H1 (cell line): ENCODE measurements around the gene CPE. TPM values are rescaled to one million over a fixed set of nuclear protein-coding genes. Genes with fewer than 3 reads are reported as not detected.

Experiments
- CTCF ChIA-PET: fragments of 300-600 bp; sonication (Branson Sonifier 250); formaldehyde crosslinking; loops from one replicate; lab custom pipeline; 2021; ENCODE audit not compliant: partially characterized antibody; lab: Charles Lee
- POLR2A ChIA-PET: fragments of 300-600 bp; sonication (Branson Sonifier 250); formaldehyde crosslinking; loops from one replicate; lab custom pipeline; 2021; ENCODE audit warnings: inconsistent platforms; ENCODE audit not compliant: partially characterized antibody; lab: Charles Lee
- DNase-seq, 2 experiments: peaks; one replicate each; pipeline versions ENCODE4 v3.0.0 to v3.0.0-alpha.2; 2010 to 2022; ENCODE audit warnings: low spot score in 2 of 2, low read depth in 1 of 2, mixed read lengths in 1 of 2
- FAIRE-seq: peaks from 2 replicates; lab custom pipeline; 2011; peaks lifted over from hg19 to GRCh38; lab: Jason Lieb, UNC
- H2AFZ ChIP-seq: 2 replicates; pipeline ENCODE4 v1.8.1; 2012; ENCODE audit warnings: low read length, inconsistent platforms
- H2AK5ac ChIP-seq: 2 replicates; pipeline ENCODE4 v1.6.1; 2013; ENCODE audit warnings: low read depth, low read length
- H2BK120ac ChIP-seq: replicated peaks from 2 replicates; pipeline ENCODE3; 2013; ENCODE audit warnings: low read depth, low read length, inconsistent platforms
- H2BK12ac ChIP-seq: 2 replicates; pipeline ENCODE4 v1.6.1; 2013; ENCODE audit warnings: low read depth, low read length
- H2BK15ac ChIP-seq: 2 replicates; pipeline ENCODE4 v1.6.1; 2013; ENCODE audit warnings: low read length
- H2BK20ac ChIP-seq: 2 replicates; pipeline ENCODE4 v1.6.1; 2013; ENCODE audit warnings: low read length
- H2BK5ac ChIP-seq: 2 replicates; pipeline ENCODE4 v1.6.1; 2013; ENCODE audit warnings: low read depth, low read length
- H3K14ac ChIP-seq: 2 replicates; pipeline ENCODE4 v1.6.1; 2013; ENCODE audit warnings: inconsistent platforms; ENCODE audit not compliant: insufficient read length
- H3K18ac ChIP-seq: 2 replicates; pipeline ENCODE4 v1.6.1; 2013; ENCODE audit warnings: low read length; ENCODE audit errors: extremely low read depth
- H3K23ac ChIP-seq: 2 replicates; pipeline ENCODE4 v1.6.1; 2013; ENCODE audit warnings: inconsistent platforms; ENCODE audit not compliant: insufficient read length
- H3K23me2 ChIP-seq: 2 replicates; pipeline ENCODE4 v1.6.1; 2013; ENCODE audit warnings: low read depth, low read length
- H3K27ac ChIP-seq: 2 replicates; pipeline ENCODE4 v1.6.1; 2011; ENCODE audit warnings: low read depth, low read length, inconsistent platforms
- H3K27me3 ChIP-seq, 4 experiments: replicated peaks in 1 of 4; 1 replicate in 1 of 4; 2 replicates in 3 of 4; pipeline versions ENCODE4 v1.6.1 to v1.8.1; 2011 to 2013; ENCODE audit warnings: low read length in 3 of 4, mild to moderate bottlenecking in 3 of 4, inconsistent platforms in 2 of 4, mixed read lengths in 2 of 4, moderate library complexity in 1 of 4; ENCODE audit not compliant: control insufficient read depth in 3 of 4, insufficient read depth in 3 of 4; ENCODE audit errors: extremely low read depth in 1 of 4
- H3K36me3 ChIP-seq, 4 experiments: 2 replicates each; pipeline versions ENCODE4 v1.6.1 to v1.8.1; 2011 to 2013; ENCODE audit warnings: mild to moderate bottlenecking in 4 of 4, low read length in 3 of 4, moderate library complexity in 2 of 4, control low read depth in 1 of 4, inconsistent platforms in 1 of 4; ENCODE audit not compliant: insufficient read depth in 4 of 4, control insufficient read depth in 2 of 4
- H3K4ac ChIP-seq: replicated peaks from 2 replicates; pipeline ENCODE3; 2013; ENCODE audit warnings: low read length, low read depth, mixed read lengths, inconsistent platforms; ENCODE audit not compliant: insufficient read length
- H3K4me1 ChIP-seq, 4 experiments: replicated peaks in 1 of 4; 1 replicate in 1 of 4; 2 replicates in 3 of 4; pipeline versions ENCODE4 v1.6.1 to v1.8.1; 2011 to 2013; ENCODE audit warnings: low read length in 3 of 4, inconsistent platforms in 2 of 4, mixed read lengths in 1 of 4; ENCODE audit not compliant: insufficient read depth in 4 of 4, control insufficient read depth in 3 of 4
- H3K4me2 ChIP-seq, 2 experiments: 2 replicates each; pipeline versions ENCODE4 v1.6.1 to v1.8.1; 2011 to 2013; ENCODE audit warnings: low read depth in 2 of 2, low read length in 2 of 2, control low read depth in 1 of 2, inconsistent platforms in 1 of 2, mild to moderate bottlenecking in 1 of 2; ENCODE audit not compliant: insufficient read depth in 1 of 2
- H3K4me3 ChIP-seq, 4 experiments: fragments of 200-600, 300-600 bp in 1 of 4; sonication (generic), shearing (Covaris generic), sonication (Bioruptor Twin) in 1 of 4; 2 replicates each; pipeline versions ENCODE4 v1.5.1 to v1.8.1; 2011 to 2016; ENCODE audit warnings: low read length in 4 of 4, low read depth in 3 of 4, control low read depth in 2 of 4, inconsistent platforms in 2 of 4, mild to moderate bottlenecking in 2 of 4, mixed read lengths in 1 of 4, moderate library complexity in 1 of 4; ENCODE audit not compliant: insufficient read depth in 2 of 4; ENCODE audit errors: extremely low read depth in 1 of 4
- H3K56ac ChIP-seq: replicated peaks from 2 replicates; pipeline ENCODE3; 2013; ENCODE audit warnings: low read depth, mild to moderate bottlenecking, mixed read lengths, low read length, inconsistent platforms; ENCODE audit not compliant: insufficient read length
- H3K79me1 ChIP-seq: 2 replicates; pipeline ENCODE4 v1.6.1; 2013; ENCODE audit warnings: low read depth, low read length, control low read depth
- H3K79me2 ChIP-seq, 2 experiments: 2 replicates each; pipeline versions ENCODE4 v1.6.1 to v1.8.1; 2012 to 2013; ENCODE audit warnings: low read length in 2 of 2, mild to moderate bottlenecking in 2 of 2, inconsistent platforms in 1 of 2; ENCODE audit not compliant: insufficient read depth in 2 of 2, control insufficient read depth in 1 of 2
- H3K9ac ChIP-seq, 4 experiments: replicated peaks in 1 of 4; 1 replicate in 1 of 4; 2 replicates in 3 of 4; pipeline versions ENCODE4 v1.6.1 to v1.8.1; 2011 to 2013; ENCODE audit warnings: low read depth in 3 of 4, low read length in 3 of 4, control low read depth in 2 of 4, mild to moderate bottlenecking in 2 of 4, moderate library complexity in 2 of 4, inconsistent platforms in 1 of 4; ENCODE audit errors: extremely low read depth in 1 of 4
- H3K9me3 ChIP-seq, 2 experiments: 2 replicates each; pipeline versions ENCODE4 v1.6.1 to v1.8.1; 2012 to 2013; ENCODE audit warnings: mild to moderate bottlenecking in 2 of 2, moderate library complexity in 2 of 2, control low read depth in 1 of 2, inconsistent platforms in 1 of 2, low read depth in 1 of 2, low read length in 1 of 2, mixed read lengths in 1 of 2; ENCODE audit not compliant: insufficient read depth in 2 of 2
- H4K20me1 ChIP-seq, 2 experiments: replicated peaks in 1 of 2; 2 replicates each; pipeline versions ENCODE3 to v1.8.1; 2011 to 2013; ENCODE audit warnings: inconsistent platforms in 2 of 2, low read length in 2 of 2, mild to moderate bottlenecking in 1 of 2; ENCODE audit not compliant: insufficient read depth in 2 of 2, control insufficient read depth in 1 of 2
- H4K5ac ChIP-seq: 2 replicates; pipeline ENCODE4 v1.6.1; 2013; ENCODE audit warnings: low read length, low read depth, mixed read lengths, inconsistent platforms; ENCODE audit not compliant: insufficient read length
- H4K8ac ChIP-seq: 2 replicates; pipeline ENCODE4 v1.8.0; 2013; ENCODE audit warnings: mild to moderate bottlenecking, moderate library complexity, low read length, inconsistent platforms; ENCODE audit not compliant: insufficient read depth; ENCODE audit errors: extremely low read depth
- H4K91ac ChIP-seq: replicated peaks from 2 replicates; pipeline ENCODE3; 2013; ENCODE audit warnings: low read length, mixed read lengths, inconsistent platforms; ENCODE audit not compliant: insufficient read length
- CHD2 ChIP-seq: IDR thresholded peaks from 2 replicates; pipeline ENCODE4 v1.6.1; 2012; ENCODE audit warnings: low read length, improper control_type of control experiment
- EP300 ChIP-seq, 2 experiments: IDR thresholded peaks; 1 replicate in 1 of 2; 2 replicates in 1 of 2; pipeline ENCODE4 v1.6.1; 2011 to 2012; ENCODE audit warnings: low read depth in 2 of 2, low read length in 2 of 2, mild to moderate bottlenecking in 2 of 2, borderline replicate concordance in 1 of 2, inconsistent platforms in 1 of 2, moderate library complexity in 1 of 2
- FOSL1 ChIP-seq: IDR thresholded peaks from 2 replicates; pipeline ENCODE4 v1.6.1; 2011; ENCODE audit warnings: mild to moderate bottlenecking, low read depth, low read length, moderate library complexity; ENCODE audit not compliant: insufficient read depth
- KDM1A ChIP-seq: fragments of 200-600, 300-600 bp; sonication (generic); IDR thresholded peaks from 2 replicates; pipeline ENCODE4 v1.7.1; 2016; ENCODE audit warnings: mild to moderate bottlenecking, low read length, borderline replicate concordance
- PHF8 ChIP-seq: fragments of 200-600 bp; sonication (generic); conservative IDR thresholded peaks from 2 replicates; pipeline ENCODE4 v1.7.1; 2012; ENCODE audit warnings: low read depth, mild to moderate bottlenecking, inconsistent platforms, low read length, moderate library complexity
- SIN3A ChIP-seq, 2 experiments: IDR thresholded peaks in 1 of 2; conservative IDR thresholded peaks in 1 of 2; 2 replicates each; pipeline ENCODE4 v1.6.1; 2011 to 2012; ENCODE audit warnings: low read length in 2 of 2, improper control_type of control experiment in 1 of 2, low read depth in 1 of 2, mild to moderate bottlenecking in 1 of 2
- SIX5 ChIP-seq: IDR thresholded peaks from 2 replicates; pipeline ENCODE4 v1.6.1; 2011; ENCODE audit warnings: mild to moderate bottlenecking, low read depth, low read length
- WGBS, 2 experiments: shearing (Covaris generic) in 1 of 2; methylation state at CpG; one replicate each; pipeline versions ENCODE4 v1.1.6 to v1.1.7; 2013 to 2015; ENCODE audit warnings: low lambda C conversion rate in 2 of 2, mixed read lengths in 2 of 2, inconsistent platforms in 1 of 2, low coverage in 1 of 2, missing lambda C conversion rate in 1 of 2; ENCODE audit not compliant: insufficient replicate concordance in 2 of 2, insufficient coverage in 1 of 2, insufficient read length in 1 of 2; ENCODE audit errors: extremely low coverage in 1 of 2, missing lambda C conversion rate in 1 of 2; 5-methylcytosine and 5-hydroxymethylcytosine counted together
- polyA plus RNA-seq, 7 experiments: library from polyadenylated mRNA; depleted of rRNA in 3 of 7; stranded (reverse) in 5 of 7; unstranded in 2 of 7; fragments of >200 nt in 5 of 7; fragments of 200-250 nt in 2 of 7; gene quantifications; 1 replicate in 5 of 7; 2 replicates in 1 of 7; 4 replicates in 1 of 7; pipeline versions ENCODE4 v1.2.1 to v1.2.3, GENCODE V29; 2011 to 2013; ENCODE audit warnings: missing spikeins in 2 of 7, mixed read lengths in 2 of 7
- total RNA-seq: library from RNA; stranded (reverse); fragmentation: NEBNext Ultra II Directional; extraction: Animal tissue kit (Norgen Biotek cat#: 25700); gene quantifications from 2 replicates; pipeline ENCODE4 v1.2.1, GENCODE V29; 2021
- TF ChIP-seq, protein P1 (sequence below): IDR thresholded peaks from 2 replicates; pipeline ENCODE4 v1.6.1; 2012; ENCODE audit warnings: low read length, inconsistent platforms

The CPE gene
- total and polyA plus RNA-seq, 2 of the 8 experiments (the other 6 are each of a cell fraction or from before 2014, with no cell fraction given), result 9.4 to 10.2 TPM

DNA sequence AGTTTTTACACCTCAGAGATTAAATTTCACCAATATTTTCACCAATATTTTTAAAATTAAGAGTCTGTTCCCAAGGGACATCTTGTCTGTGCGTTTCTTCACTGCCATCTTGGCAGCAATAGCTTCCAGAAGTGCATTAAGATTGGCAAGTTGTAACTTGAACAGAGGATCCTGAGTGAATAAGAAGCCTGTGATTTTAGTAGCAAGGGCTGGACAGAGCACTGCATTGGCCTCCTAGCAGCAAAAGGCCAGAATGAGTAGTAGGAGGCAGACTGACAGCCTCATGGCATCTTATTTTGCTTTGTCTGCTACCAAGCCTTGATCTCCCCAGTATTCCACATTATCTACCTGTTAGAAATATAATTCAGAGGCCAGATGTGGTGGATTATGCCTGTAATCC, 138.4 kb downstream of the CPE start:
- Histone ChIP-seq H3K27ac (no peak overlapping the region), H2AFZ (no peak overlapping the region), H4K91ac (no peak overlapping the region), H3K14ac (no peak overlapping the region), H3K4ac (no peak overlapping the region), H2BK20ac (no peak overlapping the region), H3K9me3 (no peaks in the 10 kb centered on the region), H3K27me3 (no peaks in the 10 kb centered on the region), H2BK15ac (no peak overlapping the region), H3K56ac (no peak overlapping the region), H3K23me2 (no peaks in the 10 kb centered on the region)
- DNase-seq, result no peak
- CTCF ChIA-PET, result interaction anchor here (0.6 to 1.8 kb wide), 4 partner anchors 23 to 204 kb away, joined by 3 to 5 read pairs (median 4); no protein-coding TSS in a partner anchor
- TF ChIP-seq PHF8 (no peak), SIN3A (conservative IDR thresholded peaks at IDR 0.05 in 1 of 2, IDR thresholded peaks at IDR 0.05 in 1 of 2; ENCODE audit: low read depth in 1 of 2, low read length in 2 of 2) (no peak), SIX5 (no peak), FOSL1 (no peak), KDM1A (no peak), CHD2 (no peak), EP300 (IDR thresholded peaks at IDR 0.05; ENCODE audit: borderline replicate concordance in 1 of 2, low read depth in 2 of 2, low read length in 2 of 2) (no peak)
- TF ChIP-seq, protein P1, sequence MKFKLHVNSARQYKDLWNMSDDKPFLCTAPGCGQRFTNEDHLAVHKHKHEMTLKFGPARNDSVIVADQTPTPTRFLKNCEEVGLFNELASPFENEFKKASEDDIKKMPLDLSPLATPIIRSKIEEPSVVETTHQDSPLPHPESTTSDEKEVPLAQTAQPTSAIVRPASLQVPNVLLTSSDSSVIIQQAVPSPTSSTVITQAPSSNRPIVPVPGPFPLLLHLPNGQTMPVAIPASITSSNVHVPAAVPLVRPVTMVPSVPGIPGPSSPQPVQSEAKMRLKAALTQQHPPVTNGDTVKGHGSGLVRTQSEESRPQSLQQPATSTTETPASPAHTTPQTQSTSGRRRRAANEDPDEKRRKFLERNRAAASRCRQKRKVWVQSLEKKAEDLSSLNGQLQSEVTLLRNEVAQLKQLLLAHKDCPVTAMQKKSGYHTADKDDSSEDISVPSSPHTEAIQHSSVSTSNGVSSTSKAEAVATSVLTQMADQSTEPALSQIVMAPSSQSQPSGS, result no peak
- TF ChIP-seq, all 59 proteins: peak for 0
- Histone ChIP-seq H3K18ac (no peak overlapping the region), H3K79me1 (no peaks in the 10 kb centered on the region), H4K20me1 (no peaks in the 10 kb centered on the region), H2BK120ac (no peak overlapping the region), H3K4me2 (no peak overlapping the region), H4K8ac (no peak overlapping the region), H3K36me3 (no peaks in the 10 kb centered on the region), H2BK12ac (no peak overlapping the region), H3K4me1 (no peaks in the 10 kb centered on the region), H3K4me3 (no peak overlapping the region), H3K9ac (no peak overlapping the region), H3K79me2 (no peaks in the 10 kb centered on the region), H2BK5ac (no peak overlapping the region), H2AK5ac (no peak overlapping the region), H3K23ac (no peak overlapping the region), H4K5ac (no peak overlapping the region)
- POLR2A ChIA-PET, result no interaction called here
- no peak for FAIRE-seq
- 88% methylated on average over 1 of the region's 1 CpG; no CpG with 5 or more reads in 1 of the 2 experiments for WGBS, 2 experiments
